ENCODE measurements around the gene KLF13.

DNA sequence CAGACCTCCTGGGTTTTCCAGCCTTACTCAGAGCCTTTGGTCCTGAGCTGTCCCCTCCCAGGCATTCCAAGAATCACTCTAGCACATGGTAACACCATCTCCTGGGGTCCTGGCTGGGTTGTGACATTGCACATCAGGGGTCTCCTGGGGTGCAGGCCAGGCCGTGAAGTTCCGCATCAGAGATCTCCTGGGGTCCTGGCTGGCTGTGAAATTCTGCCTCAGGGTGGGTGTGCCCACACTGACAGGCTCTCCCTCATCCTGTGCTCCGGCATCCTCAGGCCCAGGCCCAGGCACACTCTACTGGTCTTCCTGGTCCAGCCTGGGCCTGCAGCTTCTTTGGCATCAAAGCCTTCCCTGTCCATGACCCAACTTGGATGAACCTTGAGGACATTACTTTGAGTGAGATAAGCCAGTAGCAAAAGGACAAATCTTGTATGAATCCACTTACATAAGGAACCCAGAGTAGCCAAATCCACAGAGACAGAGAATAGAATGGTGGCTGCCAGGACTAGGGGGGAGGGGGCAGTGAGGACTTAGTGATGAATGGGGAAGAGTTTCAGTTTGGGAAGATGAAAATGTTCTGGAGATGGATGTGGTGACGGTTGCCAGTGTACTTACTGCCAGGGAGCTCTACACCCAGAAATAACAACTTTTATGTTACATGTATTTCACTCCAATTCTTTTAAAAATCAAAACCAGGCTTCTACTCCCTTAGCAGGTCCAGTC, 49.1 kb upstream of the KLF13 start:
- TF ChIP-seq CTCF (IDR thresholded peaks at IDR 0.05; ENCODE audit: low read depth, low read length, poor library complexity, severe bottlenecking) (no peak), EZH2phosphoT487 (IDR thresholded peaks at IDR 0.05; ENCODE audit: borderline replicate concordance, low read length) (no peak)
